Stimulated activated CD8-positive, alpha-beta memory T cell treated with anti-CD3 and anti-CD28 coated beads, Interleukin-12 subunit alpha, Interleukin-12 subunit beta, amount 100 ng/mL, for 1 hour (primary cell): ENCODE results near the gene SH3RF1.
"Not testable (repeated sequence)": the region's sequence is repeated elsewhere in the genome, so short reads cannot be mapped to it uniquely, and the experiment has no call there.

Experiments
- DNase-seq: peaks from one replicate; pipeline ENCODE4 v3.0.0-alpha.2; 2020; ENCODE audit warnings: low read depth

Gene SH3RF1

GRCh38 chr4:169200361-169201030 lies 70.3 kb downstream of the SH3RF1 start:
- no peak for DNase-seq

- DNase-seq = no peak
Measured at GRCh38 chr4:169199184-169199583, 71.6 kb downstream of the SH3RF1 start.

GRCh38 chr4:169198167-169198566 lies 72.6 kb downstream of the SH3RF1 start:
- no peak for DNase-seq

GRCh38 chr4:169197206-169197605 lies 73.5 kb downstream of the SH3RF1 start:
- not testable (repeated sequence) for DNase-seq

GRCh38 chr4:169195032-169195431 lies 75.7 kb downstream of the SH3RF1 start:
- DNase-seq = no peak

- DNase-seq = not testable (repeated sequence)
Measured at GRCh38 chr4:169189968-169190367, 80.8 kb downstream of the SH3RF1 start.

GRCh38 chr4:169189372-169189771 lies 81.4 kb downstream of the SH3RF1 start:
- DNase-seq = no peak

GRCh38 chr4:169188204-169188603 lies 82.6 kb downstream of the SH3RF1 start:
- DNase-seq = no peak

GRCh38 chr4:169185133-169185956 lies 85.4 kb downstream of the SH3RF1 start:
- no peak for DNase-seq

- DNase-seq = no peak
Measured at GRCh38 chr4:169184686-169185085, 86.1 kb downstream of the SH3RF1 start.

GRCh38 chr4:169184236-169184635 lies 86.5 kb downstream of the SH3RF1 start:
- no peak for DNase-seq

GRCh38 chr4:169183581-169183980 lies 87.2 kb downstream of the SH3RF1 start:
- no peak for DNase-seq

- DNase-seq = no peak
Measured at GRCh38 chr4:169179609-169180521, 90.9 kb downstream of the SH3RF1 start.

- DNase-seq = not testable (repeated sequence)
Measured at GRCh38 chr4:169178092-169178491, 92.7 kb downstream of the SH3RF1 start.

- no peak for DNase-seq
Measured at GRCh38 chr4:169175476-169175875, 95.3 kb downstream of the SH3RF1 start.

- DNase-seq = no peak
Measured at GRCh38 chr4:169175035-169175434, 95.7 kb downstream of the SH3RF1 start.

GRCh38 chr4:169174247-169174646 lies 96.5 kb downstream of the SH3RF1 start:
- no peak for DNase-seq

GRCh38 chr4:169167957-169168858 lies 102.5 kb downstream of the SH3RF1 start:
- no peak for DNase-seq

GRCh38 chr4:169164669-169165415 lies 105.9 kb downstream of the SH3RF1 start:
- no peak for DNase-seq

GRCh38 chr4:169163947-169164668 lies 106.6 kb downstream of the SH3RF1 start:
- DNase-seq = no peak
